ENCODE results near the gene KSR1. TPM values are rescaled to one million over a fixed set of nuclear protein-coding genes. Genes with fewer than 3 reads are reported as not detected.

KSR1 gene
- total RNA-seq, 1 experiment from 2014 or later: 88.9 TPM

DNA sequence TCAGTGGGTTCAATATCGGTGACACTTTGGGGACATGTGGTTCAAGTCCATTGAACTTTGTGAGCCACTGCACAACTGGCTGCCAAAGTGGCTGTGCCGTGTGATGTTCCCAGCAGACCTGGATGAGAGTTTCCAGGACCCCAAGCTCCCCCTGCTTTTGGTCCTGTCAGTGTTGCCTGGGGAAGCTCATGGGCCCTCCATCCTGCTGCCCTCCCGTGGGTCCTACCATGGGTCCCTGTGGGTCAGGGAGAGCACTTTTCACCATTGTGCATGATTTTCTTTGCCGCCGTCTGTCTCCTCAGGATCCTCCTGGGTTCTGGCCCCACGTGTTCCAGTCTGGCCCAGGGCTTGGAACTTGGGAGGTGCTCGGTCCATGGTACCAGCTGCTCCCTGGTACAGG lies 212.9 kb downstream of the KSR1 start:
- POLR2A ChIA-PET: no interaction called here
- H3K27me3 Mint-ChIP-seq (ENCODE audit: insufficient read depth, unreplicated experiment): peaks cover 3% of the 10 kb centered on the region
- intact Hi-C loops (cut with micrococcal nuclease; ENCODE audit: unreplicated experiment): no loop called here

DNA sequence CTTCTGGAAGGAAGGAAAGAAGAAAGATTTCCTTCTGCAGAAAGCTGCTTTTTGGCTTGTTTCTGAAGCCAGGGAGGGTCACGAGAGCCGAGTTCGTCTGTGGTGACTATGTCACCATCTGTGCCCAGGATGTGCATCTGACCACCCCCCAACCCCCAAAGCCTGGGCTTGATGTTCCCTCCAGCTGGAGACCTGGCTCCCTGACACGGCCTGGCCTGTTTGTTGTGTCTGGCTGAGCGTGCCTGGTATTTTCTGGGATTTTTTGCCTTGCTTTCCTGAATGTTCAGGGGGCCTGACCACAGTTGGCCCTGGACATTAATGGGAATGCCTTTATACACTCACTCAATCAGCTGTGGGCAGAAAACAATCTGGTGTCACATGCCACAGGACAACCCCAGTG lies 213.6 kb downstream of the KSR1 start:
- Histone ChIP-seq H3K36me3 (ENCODE audit: control insufficient read depth, insufficient read depth, low read length) (no peaks in the 10 kb centered on the region), H3K4me3 (ENCODE audit: low read depth, low read length) (no peak overlapping the region), H3K27me3 (replicated peaks; ENCODE audit: control insufficient read depth, insufficient read depth, low read length) (0 out of 2 replicates have a peak, but pooled peaks cover 1% of the 10 kb centered on the region), H3K9me3 (no peaks in the 10 kb centered on the region), H3K4me1 (no peaks in the 10 kb centered on the region)
- TF ChIP-seq, protein P1, sequence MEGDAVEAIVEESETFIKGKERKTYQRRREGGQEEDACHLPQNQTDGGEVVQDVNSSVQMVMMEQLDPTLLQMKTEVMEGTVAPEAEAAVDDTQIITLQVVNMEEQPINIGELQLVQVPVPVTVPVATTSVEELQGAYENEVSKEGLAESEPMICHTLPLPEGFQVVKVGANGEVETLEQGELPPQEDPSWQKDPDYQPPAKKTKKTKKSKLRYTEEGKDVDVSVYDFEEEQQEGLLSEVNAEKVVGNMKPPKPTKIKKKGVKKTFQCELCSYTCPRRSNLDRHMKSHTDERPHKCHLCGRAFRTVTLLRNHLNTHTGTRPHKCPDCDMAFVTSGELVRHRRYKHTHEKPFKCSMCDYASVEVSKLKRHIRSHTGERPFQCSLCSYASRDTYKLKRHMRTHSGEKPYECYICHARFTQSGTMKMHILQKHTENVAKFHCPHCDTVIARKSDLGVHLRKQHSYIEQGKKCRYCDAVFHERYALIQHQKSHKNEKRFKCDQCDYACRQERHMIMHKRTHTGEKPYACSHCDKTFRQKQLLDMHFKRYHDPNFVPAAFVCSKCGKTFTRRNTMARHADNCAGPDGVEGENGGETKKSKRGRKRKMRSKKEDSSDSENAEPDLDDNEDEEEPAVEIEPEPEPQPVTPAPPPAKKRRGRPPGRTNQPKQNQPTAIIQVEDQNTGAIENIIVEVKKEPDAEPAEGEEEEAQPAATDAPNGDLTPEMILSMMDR (IDR thresholded peaks at IDR 0.05; ENCODE audit: insufficient read depth in 1 of 2, low read depth in 1 of 2, low read length in 1 of 2, severe bottlenecking in 1 of 2, unreplicated experiment in 1 of 2): no peak
- H3K4me3 Mint-ChIP-seq (ENCODE audit: unreplicated experiment): no peak overlapping the region
- ChIA-PET CTCF (no interaction called here), POLR2A (no interaction called here)
- no peak for DNase-seq
- peaks cover 3% of the 10 kb centered on the region for H3K27me3 Mint-ChIP-seq (ENCODE audit: insufficient read depth, unreplicated experiment)
- H3K4me1 Mint-ChIP-seq (ENCODE audit: low read depth, unreplicated experiment): no peaks in the 10 kb centered on the region
- BruUV-seq (replicated peaks): no TSS peak
- H3K9me3 Mint-ChIP-seq (ENCODE audit: unreplicated experiment): no peaks in the 10 kb centered on the region
- H3K27ac Mint-ChIP-seq (ENCODE audit: unreplicated experiment): no peak overlapping the region
- H3K36me3 Mint-ChIP-seq (ENCODE audit: insufficient read depth, unreplicated experiment): no peaks in the 10 kb centered on the region
- intact Hi-C loops (cut with micrococcal nuclease; ENCODE audit: unreplicated experiment): no loop called here

More for the DNA sequence above, 212.9 kb downstream of the KSR1 start:
- no peaks in the 10 kb centered on the region for H3K4me1 Mint-ChIP-seq (ENCODE audit: low read depth, unreplicated experiment)
- Histone ChIP-seq H3K27me3 (replicated peaks; ENCODE audit: control insufficient read depth, insufficient read depth, low read length) (0 out of 2 replicates have a peak, but pooled peaks cover 1% of the 10 kb centered on the region), H3K36me3 (ENCODE audit: control insufficient read depth, insufficient read depth, low read length) (no peaks in the 10 kb centered on the region), H3K9me3 (no peaks in the 10 kb centered on the region), H3K4me1 (no peaks in the 10 kb centered on the region), H3K4me3 (ENCODE audit: low read depth, low read length) (no peak overlapping the region)
- H3K4me3 Mint-ChIP-seq (ENCODE audit: unreplicated experiment): no peak overlapping the region
- no peaks in the 10 kb centered on the region for H3K36me3 Mint-ChIP-seq (ENCODE audit: insufficient read depth, unreplicated experiment)
- no peaks in the 10 kb centered on the region for H3K9me3 Mint-ChIP-seq (ENCODE audit: unreplicated experiment)
- TF ChIP-seq, protein P1 (IDR thresholded peaks at IDR 0.05; ENCODE audit: insufficient read depth in 1 of 2, low read depth in 1 of 2, low read length in 1 of 2, severe bottlenecking in 1 of 2, unreplicated experiment in 1 of 2): no peak
- no peak overlapping the region for H3K27ac Mint-ChIP-seq (ENCODE audit: unreplicated experiment)
- CTCF ChIA-PET: no interaction called here
- peak in 1 of 2 experiments; percentile 38 for DNase-seq
- BruUV-seq (replicated peaks): no TSS peak

DNA sequence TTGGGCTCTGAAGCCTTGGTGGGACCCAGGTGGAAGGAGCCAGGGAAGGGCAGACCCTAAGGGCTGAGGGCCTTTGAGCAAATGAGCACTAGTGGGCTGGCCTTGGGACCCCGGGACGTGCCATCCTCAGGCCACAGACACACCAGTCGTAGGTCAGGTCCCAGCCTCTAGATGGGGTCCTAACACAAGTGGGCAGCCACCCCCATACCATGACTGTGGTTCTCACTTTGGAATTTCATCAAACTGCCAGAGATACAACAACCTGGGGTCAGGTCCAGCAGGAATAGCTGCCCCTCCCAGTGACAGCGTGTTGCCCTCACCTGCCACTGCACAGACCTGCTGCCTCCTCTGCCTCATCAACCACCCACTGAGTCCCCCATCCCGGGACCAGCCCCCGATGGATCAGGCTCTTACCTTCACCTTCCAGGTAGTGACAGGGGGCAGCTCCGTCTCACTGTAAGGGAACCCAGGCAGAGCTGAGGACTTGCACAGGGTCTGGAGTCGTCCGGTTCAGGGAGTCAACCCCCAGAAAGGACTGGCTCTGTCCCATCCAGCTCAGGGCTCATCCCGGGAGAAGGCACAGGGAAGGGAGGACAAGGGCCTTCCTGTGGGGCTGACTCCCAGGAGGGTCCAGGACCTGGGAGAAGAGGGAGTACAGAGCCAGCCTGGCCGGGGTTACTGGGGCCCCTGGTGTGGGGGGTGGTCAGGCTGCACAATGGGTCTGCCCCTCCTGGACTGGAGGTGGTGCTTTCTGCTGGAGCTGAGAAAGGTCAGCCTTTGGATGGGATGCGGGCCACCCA lies 214.7 kb downstream of the KSR1 start:
- H3K36me3 ChIP-seq (ENCODE audit: control insufficient read depth, insufficient read depth, low read length): no peaks in the 10 kb centered on the region
- no peak overlapping the region for H3K27ac Mint-ChIP-seq (ENCODE audit: unreplicated experiment)
- 0 out of 2 replicates have a peak, but pooled peaks cover 1% of the 10 kb centered on the region for H3K27me3 ChIP-seq (replicated peaks; ENCODE audit: control insufficient read depth, insufficient read depth, low read length)
- peak in 1 of 2 experiments; percentile 47 for DNase-seq
- no TSS peak for BruUV-seq (replicated peaks)
- POLR2A ChIA-PET: no interaction called here
- TF ChIP-seq, protein P1 (IDR thresholded peaks at IDR 0.05; ENCODE audit: insufficient read depth in 1 of 2, low read depth in 1 of 2, low read length in 1 of 2, severe bottlenecking in 1 of 2, unreplicated experiment in 1 of 2): no peak
- peaks cover 3% of the 10 kb centered on the region for H3K27me3 Mint-ChIP-seq (ENCODE audit: insufficient read depth, unreplicated experiment)
- H3K9me3 Mint-ChIP-seq (ENCODE audit: unreplicated experiment): no peaks in the 10 kb centered on the region
- no peaks in the 10 kb centered on the region for H3K4me1 Mint-ChIP-seq (ENCODE audit: low read depth, unreplicated experiment)
- H3K4me1 ChIP-seq: no peaks in the 10 kb centered on the region
- no peaks in the 10 kb centered on the region for H3K9me3 ChIP-seq
- H3K36me3 Mint-ChIP-seq (ENCODE audit: insufficient read depth, unreplicated experiment): no peaks in the 10 kb centered on the region
- CTCF ChIA-PET: interaction anchor here (1.0 kb wide), 1 partner anchor 14 kb away, joined by 3 read pairs; no protein-coding TSS in a partner anchor
- intact Hi-C loops (cut with micrococcal nuclease; ENCODE audit: unreplicated experiment): no loop called here
- H3K4me3 Mint-ChIP-seq (ENCODE audit: unreplicated experiment): no peak overlapping the region
- no peak overlapping the region for H3K4me3 ChIP-seq (ENCODE audit: low read depth, low read length)

Data from Caco-2 (cell line).